Neural cell (in vitro differentiated cells): ENCODE data around the gene DCTN5.

Experiments used
- CTCF ChIP-seq: fragments of 450-650 bp; IDR thresholded peaks from 2 replicates; pipeline ENCODE4 v1.5.1; 2014; ENCODE audit warnings: antibody characterized with exemption, mild to moderate bottlenecking, moderate library complexity; ENCODE audit not compliant: poor library complexity, severe bottlenecking
- EP300 ChIP-seq: fragments of 450-650 bp; conservative IDR thresholded peaks from 2 replicates; pipeline ENCODE4 v1.6.1; 2014; ENCODE audit warnings: antibody characterized with exemption, mild to moderate bottlenecking, moderate library complexity; ENCODE audit not compliant: poor library complexity, severe bottlenecking
- EZH2 ChIP-seq: fragments of 200-600, 300-800 bp; shearing (Covaris generic), sonication (generic); IDR thresholded peaks from 2 replicates; pipeline ENCODE4 v1.6.1; 2014; ENCODE audit warnings: antibody characterized with exemption, low read length, borderline replicate concordance, mild to moderate bottlenecking; ENCODE audit not compliant: insufficient read depth, poor library complexity, severe bottlenecking
- MXI1 ChIP-seq: fragments of 450-650 bp; conservative IDR thresholded peaks from 2 replicates; pipeline ENCODE4 v1.6.1; 2014; ENCODE audit warnings: antibody characterized with exemption, mild to moderate bottlenecking; ENCODE audit not compliant: poor library complexity, severe bottlenecking
- POLR2AphosphoS5 ChIP-seq: IDR thresholded peaks from 2 replicates; pipeline ENCODE4 v1.6.1; 2012
- RAD21 ChIP-seq: fragments of 450-650 bp; conservative IDR thresholded peaks from 2 replicates; pipeline ENCODE4 v1.6.1; 2014; ENCODE audit warnings: antibody characterized with exemption, mild to moderate bottlenecking, moderate library complexity
- REST ChIP-seq: IDR thresholded peaks from 2 replicates; pipeline ENCODE4 v1.6.1; 2012; ENCODE audit warnings: borderline replicate concordance
- SMC3 ChIP-seq: fragments of 450-650 bp; conservative IDR thresholded peaks from 2 replicates; pipeline ENCODE4 v1.6.1; 2014; ENCODE audit warnings: antibody characterized with exemption, mild to moderate bottlenecking, moderate library complexity; ENCODE audit not compliant: poor library complexity
- TAF1 ChIP-seq: IDR thresholded peaks from 2 replicates; pipeline ENCODE4 v1.6.1; 2012; ENCODE audit warnings: low read depth

- TF ChIP-seq CTCF (no peak), EZH2 (no peak), RAD21 (no peak), POLR2AphosphoS5 (no peak), EP300 (no peak), MXI1 (no peak), SMC3 (no peak), REST (no peak), TAF1 (no peak)
Observed at GRCh38 chr16:23663918-23664317, 22.7 kb downstream of the DCTN5 start.
